Epithelial cell of esophagus (primary cell): ENCODE measurements around the gene HUS1.

Experiments
- DNase-seq: peaks from one replicate; pipeline ENCODE4 v3.0.0; 2010; ENCODE audit warnings: low read depth
- H3K4me3 ChIP-seq: 2 replicates; pipeline ENCODE4 v1.5.1; 2011; ENCODE audit warnings: mild to moderate bottlenecking, low read length, control low read depth
- TF ChIP-seq, protein P1 (sequence below): IDR thresholded peaks from 2 replicates; pipeline ENCODE4 v1.5.1; 2011; ENCODE audit warnings: low read depth, mild to moderate bottlenecking, low read length, control low read depth, inconsistent platforms; ENCODE audit not compliant: insufficient read depth; ENCODE audit errors: missing control alignments

Gene HUS1

DNA sequence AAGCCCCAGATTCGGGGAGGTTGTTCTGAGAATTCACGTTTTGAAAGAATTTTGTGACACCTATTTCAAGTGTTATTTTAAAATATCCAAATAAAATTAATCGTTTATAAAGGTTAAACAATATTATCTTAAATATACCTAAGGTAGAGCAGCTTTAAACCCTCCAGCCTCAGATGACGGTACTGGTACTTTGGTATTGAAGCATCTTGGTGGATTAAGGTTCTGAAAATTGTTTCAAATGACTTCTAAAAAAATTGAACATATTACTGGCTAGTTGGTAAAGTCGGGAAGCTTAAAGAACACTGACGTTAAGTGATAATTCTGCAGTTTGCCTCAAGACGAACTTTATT is 392 bp upstream of the HUS1 start:
- TF ChIP-seq, protein P1, sequence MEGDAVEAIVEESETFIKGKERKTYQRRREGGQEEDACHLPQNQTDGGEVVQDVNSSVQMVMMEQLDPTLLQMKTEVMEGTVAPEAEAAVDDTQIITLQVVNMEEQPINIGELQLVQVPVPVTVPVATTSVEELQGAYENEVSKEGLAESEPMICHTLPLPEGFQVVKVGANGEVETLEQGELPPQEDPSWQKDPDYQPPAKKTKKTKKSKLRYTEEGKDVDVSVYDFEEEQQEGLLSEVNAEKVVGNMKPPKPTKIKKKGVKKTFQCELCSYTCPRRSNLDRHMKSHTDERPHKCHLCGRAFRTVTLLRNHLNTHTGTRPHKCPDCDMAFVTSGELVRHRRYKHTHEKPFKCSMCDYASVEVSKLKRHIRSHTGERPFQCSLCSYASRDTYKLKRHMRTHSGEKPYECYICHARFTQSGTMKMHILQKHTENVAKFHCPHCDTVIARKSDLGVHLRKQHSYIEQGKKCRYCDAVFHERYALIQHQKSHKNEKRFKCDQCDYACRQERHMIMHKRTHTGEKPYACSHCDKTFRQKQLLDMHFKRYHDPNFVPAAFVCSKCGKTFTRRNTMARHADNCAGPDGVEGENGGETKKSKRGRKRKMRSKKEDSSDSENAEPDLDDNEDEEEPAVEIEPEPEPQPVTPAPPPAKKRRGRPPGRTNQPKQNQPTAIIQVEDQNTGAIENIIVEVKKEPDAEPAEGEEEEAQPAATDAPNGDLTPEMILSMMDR, result no peak
- DNase-seq, result no peak
- H3K4me3 ChIP-seq, result peak overlapping the region; percentile 75

DNA sequence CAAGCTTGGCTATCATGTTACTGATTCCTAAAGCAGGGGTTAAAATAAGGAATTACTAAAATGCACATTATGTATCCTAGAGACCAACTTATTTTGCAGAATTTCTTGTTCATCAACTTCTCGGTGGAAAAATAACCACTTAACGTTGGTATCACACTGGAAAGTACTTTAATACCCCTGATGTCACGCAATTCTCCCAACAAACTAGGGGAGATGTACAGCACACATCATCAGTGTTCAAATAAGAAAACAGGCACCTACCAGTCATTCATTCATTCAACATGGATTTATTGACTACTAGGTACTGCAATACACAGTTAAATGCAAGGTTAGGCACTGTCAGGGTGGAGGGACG is 648 bp downstream of the HUS1 start:
- no peak for DNase-seq
- TF ChIP-seq, protein P1, result no peak
- H3K4me3 ChIP-seq, result peak overlapping the region; percentile 75

GRCh38 chr7:47973739-47974138 is 5.7 kb downstream of the HUS1 start:
- no peak for DNase-seq
- TF ChIP-seq, protein P1, result no peak
- no peak overlapping the region for H3K4me3 ChIP-seq

DNA sequence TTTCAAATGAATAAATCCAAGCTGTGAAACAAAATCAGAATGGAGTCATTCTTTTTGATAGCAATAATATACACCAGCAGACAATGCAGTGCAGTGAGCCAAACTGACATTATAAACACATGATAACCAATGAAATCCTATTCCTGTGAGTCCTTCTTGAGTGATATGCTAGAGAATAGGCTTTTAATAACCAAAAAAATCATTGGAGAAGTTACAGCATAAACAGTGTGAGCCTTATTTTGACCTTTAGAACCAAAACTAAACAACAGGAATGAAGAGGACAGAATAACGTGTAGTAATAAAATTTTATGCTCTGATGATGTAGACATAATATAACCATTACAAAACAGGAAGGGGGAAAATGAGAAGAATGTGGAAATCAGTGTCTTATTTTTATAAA is 8.7 kb downstream of the HUS1 start:
- no peak for DNase-seq
- H3K4me3 ChIP-seq, result no peak overlapping the region
- TF ChIP-seq, protein P1, result no peak

DNA sequence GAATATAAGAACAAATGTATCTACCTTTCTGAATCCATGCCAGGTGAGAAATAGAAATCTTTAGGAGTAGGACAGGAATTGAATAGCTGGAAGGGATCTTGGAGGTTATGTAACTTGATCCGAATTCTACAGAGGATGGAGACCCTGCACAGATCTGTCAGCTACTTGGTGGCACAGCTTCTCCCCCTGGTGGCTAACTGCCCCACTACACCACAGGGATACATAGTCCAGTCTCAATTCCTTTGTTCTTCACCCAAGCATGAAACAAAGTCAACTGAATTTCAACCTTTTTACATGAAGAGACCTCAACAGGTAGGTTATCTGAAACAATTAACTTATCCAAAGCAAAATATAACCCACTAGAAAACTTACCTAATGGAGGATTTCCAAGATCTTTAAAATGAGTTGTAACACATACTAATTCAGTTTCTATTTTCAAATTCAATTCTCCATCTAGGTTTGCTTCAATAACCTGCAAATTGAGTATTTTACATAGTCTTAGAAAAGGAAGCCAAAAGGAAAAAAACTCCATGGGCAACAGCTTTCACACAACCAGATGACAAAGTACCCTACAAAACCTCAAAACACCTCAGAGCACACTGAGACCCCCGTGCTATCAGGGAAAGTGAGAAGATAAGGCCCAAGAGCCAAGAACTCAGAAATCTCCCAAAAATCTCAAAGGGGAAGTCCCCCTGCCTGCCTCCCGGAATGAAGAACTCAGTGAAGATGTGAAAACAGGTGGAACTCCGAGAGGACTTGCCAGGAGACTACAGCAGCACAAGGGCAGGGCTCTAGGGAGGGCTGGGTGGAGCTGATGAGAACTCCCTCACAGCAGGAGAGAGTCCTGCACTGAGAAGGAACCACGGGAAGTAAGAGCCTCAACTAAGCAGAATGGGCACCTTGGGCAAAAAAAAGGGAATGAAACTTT is 10.3 kb downstream of the HUS1 start:
- TF ChIP-seq, protein P1, result peak; percentile 95
- no peak overlapping the region for H3K4me3 ChIP-seq
- peak; percentile 62 for DNase-seq

GRCh38 chr7:47967708-47968107 is 11.7 kb downstream of the HUS1 start:
- TF ChIP-seq, protein P1, result no peak
- DNase-seq, result no peak
- no peak overlapping the region for H3K4me3 ChIP-seq

DNA sequence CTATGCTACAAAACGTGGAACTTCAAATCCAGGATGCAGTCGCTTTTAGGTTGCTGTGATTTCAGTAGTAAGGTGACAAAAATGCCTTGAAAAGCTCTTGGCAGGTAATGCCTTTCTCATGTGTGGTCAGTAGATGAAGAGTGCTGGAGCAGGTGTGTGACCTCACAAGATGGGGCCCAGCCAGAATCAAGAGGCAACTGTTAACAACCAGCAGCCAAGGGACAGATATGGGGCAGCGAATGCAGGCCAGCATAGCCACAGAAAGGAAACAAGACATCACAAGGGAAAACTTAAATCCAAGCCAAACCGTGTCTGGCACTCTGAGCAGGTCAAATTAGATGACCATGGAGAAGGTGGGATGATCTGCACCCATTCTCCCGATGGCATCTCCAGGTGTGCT is 12.3 kb downstream of the HUS1 start:
- no peak for DNase-seq
- H3K4me3 ChIP-seq, result no peak overlapping the region
- TF ChIP-seq, protein P1, result no peak
